GM12892 (cell line): ENCODE measurements around the gene SLC38A1.
A peak's percentile ranks its signal among the peaks of the same experiment; 100 is the strongest.

Experiments
- DNase-seq: peaks from one replicate; pipeline ENCODE4 v3.0.0; 2011; ENCODE audit not compliant: insufficient read length
- FAIRE-seq: peaks from 2 replicates; lab custom pipeline; 2011; peaks lifted over from hg19 to GRCh38; lab: Jason Lieb, UNC
- POLR2A ChIP-seq: IDR thresholded peaks from 2 replicates; pipeline ENCODE4 v1.6.1; 2011; ENCODE audit warnings: low read depth, low read length, control low read depth
- POLR2AphosphoS5 ChIP-seq: IDR thresholded peaks from 2 replicates; pipeline ENCODE4 v1.6.1; 2011; ENCODE audit warnings: low read depth, low read length, control low read depth
- TAF1 ChIP-seq: IDR thresholded peaks from 2 replicates; pipeline ENCODE4 v1.6.1; 2011; ENCODE audit warnings: low read depth, mild to moderate bottlenecking, control low read depth, low read length, borderline replicate concordance

The SLC38A1 gene

DNA sequence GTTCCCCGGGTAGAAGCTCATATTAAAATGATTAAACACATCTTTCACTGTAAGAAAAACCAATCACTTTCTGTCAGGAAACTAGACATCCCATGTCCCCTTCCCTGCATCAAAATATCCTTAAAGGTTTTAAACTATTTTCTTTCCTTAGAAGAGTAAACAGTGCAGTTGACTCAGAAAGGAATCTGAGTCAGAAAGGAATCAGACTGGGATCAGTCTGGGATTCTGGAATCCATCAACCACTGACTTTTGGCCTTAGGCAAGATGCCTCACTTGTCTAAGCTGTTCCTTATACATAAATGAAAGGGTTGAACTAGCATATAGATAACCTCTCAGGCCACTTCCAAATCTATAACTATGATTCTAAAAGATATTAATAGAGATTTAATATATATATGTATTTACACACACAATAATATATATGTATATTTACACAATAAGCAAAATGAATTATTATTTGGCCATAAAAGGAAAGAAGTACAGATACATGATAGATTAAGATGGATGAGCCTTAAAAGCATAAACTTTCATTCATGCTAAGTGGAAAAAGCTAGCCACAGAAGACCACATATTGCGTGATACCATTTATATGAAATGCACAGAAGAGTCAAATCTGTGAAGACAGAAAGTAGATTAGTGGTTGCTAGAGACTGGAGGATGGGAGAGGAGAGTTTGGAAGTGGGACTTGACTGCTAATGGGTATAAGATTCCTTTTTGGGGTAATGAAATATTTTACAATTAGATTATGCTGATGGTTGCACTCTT is 114.4 kb downstream of the SLC38A1 start:
- FAIRE-seq (no peak), DNase-seq (no peak)
- TF ChIP-seq TAF1 (no peak), POLR2AphosphoS5 (no peak), POLR2A (no peak)

- peak; percentile 24 for FAIRE-seq
- no peak for TF ChIP-seq POLR2AphosphoS5
- no peak for TF ChIP-seq TAF1
- no peak for TF ChIP-seq POLR2A
- no peak for DNase-seq
These were observed 115.5 kb downstream of the SLC38A1 start for GRCh38 chr12:46153268-46153872.

GRCh38 chr12:46152456-46152855 is 116.4 kb downstream of the SLC38A1 start:
- no peak for TF ChIP-seq POLR2AphosphoS5
- no peak for TF ChIP-seq POLR2A
- TF ChIP-seq TAF1: no peak
- no peak for FAIRE-seq
- no peak for DNase-seq

- TF ChIP-seq POLR2AphosphoS5: no peak
- no peak for TF ChIP-seq TAF1
- no peak for TF ChIP-seq POLR2A
- no peak for FAIRE-seq
- DNase-seq: no peak
These were observed 118.1 kb downstream of the SLC38A1 start for GRCh38 chr12:46150735-46151134.

- TF ChIP-seq TAF1 (no peak), POLR2A (no peak), POLR2AphosphoS5 (no peak)
- FAIRE-seq (no peak), DNase-seq (no peak)
These were observed 118.9 kb downstream of the SLC38A1 start for GRCh38 chr12:46149905-46150304.

DNA sequence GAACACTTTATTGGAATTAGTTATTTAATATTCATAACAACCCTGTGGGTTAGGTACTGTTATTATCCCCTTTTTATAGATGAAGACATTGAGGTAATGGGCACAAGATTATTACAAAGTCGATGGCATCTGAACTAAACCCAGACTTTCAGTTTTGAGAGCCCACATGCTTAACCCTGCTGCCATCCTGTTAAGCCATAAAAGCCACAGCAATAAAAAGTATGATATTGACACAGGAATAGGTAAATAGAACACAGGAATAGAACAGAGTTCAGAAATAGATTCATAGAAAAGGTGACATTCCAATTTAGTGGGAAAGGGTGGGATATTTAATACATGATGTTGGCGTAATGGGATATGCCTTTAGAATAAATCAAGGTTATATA is 119.8 kb downstream of the SLC38A1 start:
- no peak for FAIRE-seq

DNA sequence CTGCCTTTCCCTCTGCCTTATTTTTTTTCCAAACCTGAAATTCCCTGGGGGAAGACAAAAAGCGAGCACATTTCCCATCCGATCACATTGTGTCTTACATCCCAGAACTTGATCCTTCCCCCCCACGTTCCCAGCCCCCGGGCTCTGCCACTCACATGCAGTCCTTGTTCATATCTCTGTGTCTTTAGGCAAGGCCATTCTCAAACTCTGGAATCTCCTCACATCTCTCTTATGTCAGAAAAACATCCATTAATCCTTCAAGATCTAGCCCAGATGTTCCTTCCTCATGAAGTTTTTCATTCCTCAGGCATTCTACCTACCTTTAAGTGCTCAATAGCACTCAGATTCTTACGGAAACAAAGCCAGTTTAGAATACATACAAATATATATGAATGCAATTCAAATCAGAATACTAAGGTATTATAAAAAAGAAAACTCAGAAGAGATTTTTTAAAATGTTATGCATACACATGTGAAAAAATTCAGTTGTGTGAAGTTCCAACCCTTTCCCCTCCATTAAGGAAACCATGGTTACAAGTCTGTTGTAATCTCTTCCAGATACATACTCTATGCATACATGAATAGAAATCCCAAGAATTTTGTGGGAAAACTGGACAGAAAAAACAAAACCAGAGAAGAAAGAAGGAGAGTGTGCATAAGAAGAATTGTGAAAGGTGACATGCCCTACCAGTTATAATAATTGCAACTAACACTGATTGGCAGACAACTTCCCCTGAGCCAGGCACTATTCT is 120.3 kb downstream of the SLC38A1 start:
- DNase-seq: no peak
- no peak for FAIRE-seq
- TF ChIP-seq TAF1: no peak
- TF ChIP-seq POLR2AphosphoS5: no peak
- no peak for TF ChIP-seq POLR2A

More for the DNA sequence above, 119.8 kb downstream of the SLC38A1 start:
- DNase-seq: no peak
- no peak for TF ChIP-seq TAF1
- no peak for TF ChIP-seq POLR2AphosphoS5

DNA sequence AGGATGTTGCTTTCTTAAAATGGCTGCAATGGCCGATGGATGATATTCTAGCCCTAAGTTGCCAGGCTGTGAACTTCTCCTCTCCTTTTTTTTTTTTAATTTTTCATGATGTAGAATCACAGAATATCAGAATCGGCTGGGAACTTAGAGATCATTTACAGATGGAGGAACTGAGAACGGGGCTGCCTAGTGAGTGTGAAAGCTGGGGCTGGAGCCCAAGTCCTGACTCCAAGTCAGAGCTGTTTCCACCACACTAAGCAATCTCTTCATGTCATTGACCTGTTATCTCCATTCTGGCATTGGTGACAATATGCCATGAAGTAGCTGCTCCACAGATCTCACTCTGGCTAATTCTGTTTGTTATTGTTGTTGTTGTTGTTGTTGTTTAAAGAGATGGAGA is 121.7 kb downstream of the SLC38A1 start:
- no peak for TF ChIP-seq POLR2AphosphoS5
- TF ChIP-seq TAF1: no peak
- TF ChIP-seq POLR2A: no peak
- no peak for DNase-seq
- FAIRE-seq: no peak

DNA sequence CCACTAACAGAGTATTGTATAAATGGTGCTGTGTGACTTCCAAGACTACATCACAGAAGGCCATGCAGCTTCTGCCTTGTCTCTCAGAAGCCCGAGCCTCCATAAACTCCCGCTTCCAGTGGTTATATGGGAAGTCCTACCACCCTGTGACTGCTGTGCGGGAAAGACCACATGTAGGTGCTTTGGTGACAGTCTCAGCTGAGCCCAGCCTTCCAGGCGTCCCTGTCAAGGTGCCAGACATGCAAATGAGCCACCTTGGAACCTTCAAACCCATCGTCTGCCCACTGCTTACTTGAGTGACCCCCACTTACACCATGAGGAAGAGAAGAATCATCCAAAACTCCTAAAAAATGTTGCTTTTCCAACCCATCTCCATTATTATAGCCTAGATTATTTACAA is 123.0 kb downstream of the SLC38A1 start:
- FAIRE-seq (no peak), DNase-seq (no peak)
- TF ChIP-seq POLR2AphosphoS5 (no peak), POLR2A (no peak), TAF1 (no peak)

- no peak for FAIRE-seq
- no peak for TF ChIP-seq TAF1
- TF ChIP-seq POLR2A: no peak
- TF ChIP-seq POLR2AphosphoS5: no peak
- no peak for DNase-seq
These were observed 124.4 kb downstream of the SLC38A1 start for GRCh38 chr12:46144433-46144832.

DNA sequence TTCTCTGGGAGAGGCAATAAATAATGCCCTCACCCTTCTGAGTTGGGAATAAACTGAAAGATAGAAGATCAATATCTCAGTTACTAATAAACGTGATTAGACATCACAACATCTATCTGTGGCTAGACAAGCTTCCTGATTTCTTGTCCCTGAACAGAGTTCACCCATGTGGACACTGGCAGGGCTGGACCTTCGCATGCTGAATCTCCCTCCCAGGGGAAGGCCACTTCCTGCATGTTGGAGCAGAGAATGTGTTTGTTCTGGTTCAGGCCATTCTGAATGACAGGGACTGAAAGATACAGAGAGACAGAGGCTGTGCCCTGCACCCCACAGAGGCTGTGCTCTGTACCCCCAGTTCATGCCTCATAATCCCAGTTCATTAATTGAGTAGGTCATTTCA is 132.6 kb downstream of the SLC38A1 start:
- no peak for FAIRE-seq
- DNase-seq: no peak
- TF ChIP-seq TAF1 (no peak), POLR2A (no peak), POLR2AphosphoS5 (no peak)
